Body of pancreas (tissue), 4 donors: ENCODE data around the gene MYO10.

Experiments
- CTCF ChIP-seq, 7 experiments: fragments of 450-650 bp in 4 of 7; fragments of 200-600 bp in 3 of 7; sonication (generic) in 3 of 7; IDR thresholded peaks; one replicate each; pipeline ENCODE4 v1.5.1; 2016 to 2019; ENCODE audit warnings: antibody characterized with exemption in 7 of 7
- POLR2A ChIP-seq, 3 donors: fragments of 450-650 bp; IDR thresholded peaks; one replicate each; pipeline ENCODE4 v1.6.1; 2016; ENCODE audit warnings: antibody characterized with exemption in 3 of 3, mild to moderate bottlenecking in 2 of 3

- TF ChIP-seq POLR2A (IDR thresholded peaks at IDR 0.05) (no peak), CTCF (IDR thresholded peaks at IDR 0.05) (no peak)
Observed at GRCh38 chr5:16749626-16750025, 186.5 kb downstream of the MYO10 start.
